Pancreas (tissue), 10 donors: ENCODE data around the gene HES4. TPM values are rescaled to one million over a fixed set of nuclear protein-coding genes. Genes with fewer than 3 reads are reported as not detected.
A peak's percentile ranks its signal among the peaks of the same experiment; 100 is the strongest.

Experiments
- ATAC-seq, 4 donors: fragments of 200-7000 bp; cut with Tn5 transposase; one replicate each; pipeline versions ENCODE4 v1.8.0 to v1.9.1; 2020; ENCODE audit warnings: mild to moderate bottlenecking in 4 of 4, moderate library complexity in 4 of 4
- DNase-seq, 6 donors: peaks; one replicate each; pipeline ENCODE4 v3.0.0-alpha.2; 2020
- FAIRE-seq: peaks from 2 replicates; lab custom pipeline; 2012; peaks lifted over from hg19 to GRCh38; lab: Jason Lieb, UNC
- H3K27ac ChIP-seq, 4 donors: fragments of 200-600 bp; sonication (generic); 1 replicate in 3 of 4; 2 replicates in 1 of 4; pipeline versions ENCODE4 v1.5.0 to v1.8.0; 2020
- H3K27me3 ChIP-seq, 4 donors: fragments of 200-600 bp; one replicate each; pipeline ENCODE4 v1.8.0; 2021
- H3K36me3 ChIP-seq, 3 donors: fragments of 200-600 bp; sonication (generic) in 1 of 3; one replicate each; pipeline versions ENCODE4 v1.5.0 to v1.8.0; 2020 to 2021
- H3K4me1 ChIP-seq, 3 donors: fragments of 200-600 bp; one replicate each; pipeline ENCODE4 v1.8.0; 2021
- H3K4me3 ChIP-seq, 4 donors: fragments of 200-600 bp; sonication (generic) in 2 of 4; one replicate each; pipeline versions ENCODE4 v1.5.0 to v1.8.0; 2020 to 2021
- H3K9me3 ChIP-seq, 4 donors: fragments of 200-600 bp; one replicate each; pipeline ENCODE4 v1.8.0; 2021
- CTCF ChIP-seq, 4 donors: fragments of 200-600 bp; sonication (generic) in 3 of 4; IDR thresholded peaks; one replicate each; pipeline versions ENCODE4 v1.5.0 to v1.8.0; 2021; ENCODE audit warnings: antibody characterized with exemption in 4 of 4
- WGBS, 2 donors: extraction: QIAGEN DNeasy Blood & Tissue Kit; methylation state at CpG; one replicate each; pipeline ENCODE4 v1.1.7; 2013; 5-methylcytosine and 5-hydroxymethylcytosine counted together
- intact Hi-C, 3 donors: fragments of 100-400 bp; cut with DNase I; formaldehyde crosslinking; loops; one replicate each; pipeline versions ENCODE4 v1.11.1 to v1.14.2; 2022
- polyA plus RNA-seq, 2 donors: library from polyadenylated mRNA; stranded (reverse); fragments of 200-250 nt; gene quantifications; one replicate each; pipeline ENCODE4 v1.2.3, GENCODE V29; 2013
- total RNA-seq, 6 donors: library from RNA; stranded (reverse); fragmentation: NEBNext Ultra II Directional in 4 of 6; extraction: Animal tissue kit (Norgen Biotek cat#: 25700) in 4 of 6; gene quantifications; one replicate each; pipeline versions ENCODE4 v1.2.1 to v1.2.4, GENCODE V29; 2021 to 2023
- donor health status: healthy with polysubstance abuse.
- donor health status: DM: no; HTN: no; CAD: no; lungs with moderate emphysema.
- donor health status: DM: no; HTN: no; CAD: no.
- donor health status: control.
- donor health status: control.
- donor health status: Bipolar disorder and iron deficiency.
- donor health status: DM: yes; HTN: yes; CAD: no.
- donor health status: DM: no; HTN: no; CAD: no.
- donor health status: DM: no; HTN: no; CAD: no.
- donor health status: DM: yes; HTN: yes; CAD: no.

Gene HES4
- total and polyA plus RNA-seq, 8 donors = 13.2 to 46.4 (median 25.6) TPM

- Histone ChIP-seq H3K4me1 (no peaks in the 10 kb centered on the region), H3K36me3 (no peaks in the 10 kb centered on the region), H3K9me3 (no peaks in the 10 kb centered on the region), H3K4me3 (no peak overlapping the region), H3K27ac (no peak overlapping the region), H3K27me3 (peaks cover 0 to 17% (median 3%) of the 10 kb centered on the region in 4 donors)
- no peak for TF ChIP-seq CTCF (IDR thresholded peaks at IDR 0.05)
- FAIRE-seq (no peak), ATAC-seq (no peak), DNase-seq (peak in 1 of 6 donors; percentile 71)
- 50 to 56% methylated on average over 17 of the region's 17 CpGs for WGBS, 2 donors
- intact Hi-C loops = loop anchor here in 1 of 3 donors (5.0 kb wide), 1 partner anchor 73 kb away; no protein-coding TSS in a partner anchor
Measured at GRCh38 chr1:974687-975328, 25.1 kb downstream of the HES4 start.

GRCh38 chr1:974293-974640 is 25.6 kb downstream of the HES4 start:
- Histone ChIP-seq H3K36me3 (no peaks in the 10 kb centered on the region), H3K9me3 (no peaks in the 10 kb centered on the region), H3K27me3 (peaks cover 0 to 17% (median 3%) of the 10 kb centered on the region in 4 donors), H3K4me3 (no peak overlapping the region), H3K27ac (no peak overlapping the region), H3K4me1 (no peaks in the 10 kb centered on the region)
- TF ChIP-seq CTCF (IDR thresholded peaks at IDR 0.05) = no peak
- intact Hi-C loops = loop anchor here in 1 of 3 donors (5.0 kb wide), 1 partner anchor 72 kb away; no protein-coding TSS in a partner anchor
- WGBS, 2 donors = 73 to 75% methylated on average over 10 to 11 of the region's 11 CpGs
- DNase-seq (peak in 1 of 6 donors; percentile 61), ATAC-seq (no peak), FAIRE-seq (no peak)

DNA sequence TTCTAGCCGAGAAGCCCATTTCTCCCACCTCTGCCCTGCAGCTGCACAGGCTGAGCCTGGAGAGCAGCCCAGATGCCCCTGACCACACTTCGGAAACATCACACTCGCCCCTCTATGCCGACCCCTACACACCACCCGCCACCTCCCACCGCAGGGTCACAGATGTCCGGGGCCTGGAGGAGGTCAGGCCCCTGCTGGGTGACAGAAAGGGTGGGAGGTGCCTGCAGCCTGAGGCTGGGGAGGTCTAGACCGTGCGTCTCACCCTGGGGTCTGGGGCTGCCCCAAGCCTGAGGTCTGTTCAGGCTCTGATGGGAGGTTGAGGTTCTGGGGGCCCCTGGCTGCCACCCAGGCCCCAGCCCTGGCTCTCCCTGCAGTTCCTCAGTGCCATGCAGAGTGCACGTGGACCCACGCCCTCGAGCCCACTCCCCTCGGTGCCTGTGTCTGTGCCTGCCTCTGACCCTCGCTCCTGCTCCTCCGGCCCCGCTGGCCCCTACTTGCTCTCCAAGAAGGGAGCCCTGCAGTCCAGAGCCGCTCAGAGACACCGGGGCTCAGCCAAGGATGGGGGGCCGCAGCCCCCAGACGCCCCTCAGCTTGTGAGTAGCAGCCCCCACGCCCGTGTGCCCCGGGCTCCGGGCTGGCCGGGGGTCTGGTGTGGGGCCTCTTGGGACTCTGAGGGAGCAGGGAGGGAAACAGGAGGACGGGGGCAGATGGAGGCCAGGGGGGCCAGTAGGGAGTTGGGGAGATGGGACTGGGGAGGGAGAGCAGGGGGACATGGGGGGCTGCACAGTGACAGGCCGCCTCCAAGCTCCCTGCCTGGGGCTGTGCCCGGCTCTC is 26.2 kb downstream of the HES4 start:
- WGBS, 2 donors = 59 to 76% methylated on average over 27 to 28 of the region's 28 CpGs
- Histone ChIP-seq H3K4me3 (no peak overlapping the region), H3K36me3 (no peaks in the 10 kb centered on the region), H3K27me3 (peaks cover 0 to 17% (median 3%) of the 10 kb centered on the region in 4 donors), H3K9me3 (no peaks in the 10 kb centered on the region), H3K4me1 (no peaks in the 10 kb centered on the region), H3K27ac (no peak overlapping the region)
- ATAC-seq = no peak
- intact Hi-C loops = loop anchor here in 1 of 3 donors (5.0 kb wide), 1 partner anchor 71 kb away; no protein-coding TSS in a partner anchor
- peak in 1 of 6 donors; percentile 75 for DNase-seq
- TF ChIP-seq CTCF (IDR thresholded peaks at IDR 0.05) = no peak
- no peak for FAIRE-seq

- Histone ChIP-seq H3K36me3 (no peaks in the 10 kb centered on the region), H3K27me3 (peaks cover 0 to 17% (median 3%) of the 10 kb centered on the region in 4 donors), H3K4me3 (no peak overlapping the region), H3K9me3 (no peaks in the 10 kb centered on the region), H3K4me1 (no peaks in the 10 kb centered on the region), H3K27ac (no peak overlapping the region)
- peak in 1 of 6 donors; percentile 66 for DNase-seq
- no peak for FAIRE-seq
- no peak for ATAC-seq
- TF ChIP-seq CTCF (IDR thresholded peaks at IDR 0.05) = no peak
- WGBS, 2 donors = 73 to 82% methylated on average over 27 to 28 of the region's 28 CpGs
- intact Hi-C loops = loop anchor here in 1 of 3 donors (5.0 kb wide), 1 partner anchor 71 kb away; no protein-coding TSS in a partner anchor
Measured at GRCh38 chr1:972726-973458, 27.0 kb downstream of the HES4 start.
